HG03097 (cell line): Measurements from ENCODE around the gene TLE2.

Experiments
- ATAC-seq: cut with Tn5 transposase; IDR thresholded peaks from one replicate; pipeline ENCODE4 v1.9.1; 2021; ENCODE audit not compliant: unreplicated experiment, low FRiP score

Gene TLE2

DNA sequence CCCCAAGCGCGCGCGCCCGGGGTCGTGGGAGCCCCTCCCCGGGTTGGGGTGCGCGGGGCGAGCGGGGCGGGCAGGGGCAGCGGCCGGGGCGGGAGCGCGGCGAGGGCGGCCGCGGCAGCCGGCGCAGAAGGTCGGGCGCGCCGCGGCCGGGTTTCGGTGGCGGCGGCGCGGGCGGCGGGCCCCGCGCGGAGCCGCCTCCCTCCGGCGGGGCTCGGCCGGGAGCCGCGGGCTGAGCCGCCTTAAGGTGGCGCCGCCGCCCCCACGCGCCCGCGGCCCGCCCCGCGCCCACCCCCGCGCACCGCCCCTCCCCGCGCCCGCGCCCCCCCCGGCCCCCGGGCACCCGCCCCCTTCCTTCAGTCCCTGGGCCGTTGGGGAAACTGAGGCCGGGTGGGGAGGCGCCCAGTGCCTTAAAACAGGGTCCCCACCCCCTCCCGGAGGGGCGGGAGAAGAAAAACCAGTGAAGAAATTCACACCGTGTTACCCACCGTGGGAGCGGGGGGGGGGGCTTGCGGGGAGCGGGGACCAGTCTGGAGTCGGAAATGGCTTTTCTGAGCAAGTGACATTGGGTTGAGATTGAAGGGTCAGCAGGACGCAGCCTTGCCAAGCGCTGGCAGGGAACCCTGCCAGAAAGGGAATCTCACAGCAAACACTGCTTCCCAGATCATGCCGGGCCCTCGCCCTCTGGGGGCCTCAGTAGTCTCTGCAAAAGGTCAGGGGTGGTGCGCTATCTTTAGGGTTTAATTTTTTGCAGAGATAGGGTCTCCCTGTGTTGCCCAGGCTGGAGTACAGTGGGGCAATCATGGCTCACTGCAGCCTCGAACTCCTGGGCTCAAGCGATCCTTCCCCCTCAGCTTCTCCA lies at the start of gene TLE2:
TSS of gene TLE2 (minus strand) at position 216 of the 859 bp plus-strand sequence. CDS start 376 bp downstream, outside the sequence.
- no peak for ATAC-seq

DNA sequence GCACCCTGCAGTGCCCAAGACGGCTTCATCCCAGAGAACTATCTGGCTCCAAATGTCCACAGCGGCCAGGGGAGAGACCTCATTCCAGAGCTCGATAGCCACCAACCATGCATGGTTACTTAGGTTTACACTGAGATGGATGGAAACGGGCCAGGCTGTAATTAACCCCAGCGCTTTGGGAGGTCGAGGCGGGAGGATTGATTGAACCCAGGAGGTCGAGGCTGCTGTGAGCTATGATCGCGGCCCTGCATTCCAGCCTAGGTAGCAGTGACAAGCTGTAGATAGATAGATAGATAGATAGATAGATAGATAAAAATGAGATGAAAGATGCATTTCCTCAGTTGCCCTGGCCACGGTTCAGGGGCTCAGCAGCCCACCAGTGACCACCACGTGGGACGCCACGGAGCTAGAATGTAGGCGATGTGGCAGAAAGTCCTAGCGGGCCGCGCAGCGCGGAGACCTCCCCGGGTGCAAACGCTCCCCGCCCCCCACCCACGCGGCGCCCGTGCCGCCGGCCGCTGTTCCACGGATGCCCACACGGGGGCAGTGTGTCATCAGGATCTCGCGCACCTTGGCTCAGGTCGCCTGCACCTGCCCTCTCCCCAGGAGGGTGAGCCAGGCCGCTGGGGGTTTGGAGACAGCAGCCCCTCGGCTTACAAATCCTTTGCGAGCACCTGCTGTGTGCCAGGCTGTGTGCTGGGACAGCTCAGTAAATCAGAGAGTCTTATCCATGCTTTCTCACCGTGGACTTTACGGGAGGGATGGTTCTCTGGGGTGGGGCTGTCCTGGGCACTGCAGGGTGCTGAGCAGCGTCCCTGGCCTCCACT lies 46.7 kb upstream of the TLE2 start:
- ATAC-seq, result no peak

DNA sequence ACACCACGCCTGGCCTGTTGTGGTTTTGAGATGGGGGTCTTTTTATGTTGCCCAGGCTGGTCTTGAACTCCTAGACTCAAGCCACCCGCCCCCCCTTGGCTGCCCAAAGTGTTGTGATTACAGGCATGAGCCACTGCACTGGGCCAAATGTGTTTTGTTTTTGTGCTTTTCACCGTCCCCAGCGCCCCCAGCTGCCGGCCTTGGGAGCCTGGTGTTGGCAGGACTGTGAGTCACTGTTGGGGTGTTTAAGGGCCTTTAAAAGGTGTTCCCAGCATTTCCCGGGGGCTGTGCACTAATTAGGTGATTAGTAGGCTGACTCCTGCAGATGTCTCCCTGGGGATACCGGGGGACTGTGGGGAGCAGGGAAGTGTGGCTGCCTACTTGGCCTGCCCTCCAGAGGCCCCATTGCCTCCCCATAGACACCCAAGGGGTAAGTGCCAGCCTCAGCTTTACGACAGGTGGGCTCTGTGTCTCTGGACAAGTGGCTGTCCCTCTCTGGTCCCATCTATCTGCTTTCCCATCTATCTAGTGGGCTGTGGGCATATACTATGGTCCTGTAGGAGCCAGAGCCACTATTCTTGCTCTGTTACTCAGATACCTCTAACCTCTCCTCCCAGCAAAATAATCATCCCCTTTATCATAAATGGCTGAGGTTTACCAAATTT lies 45.0 kb upstream of the TLE2 start:
- ATAC-seq, result no peak

DNA sequence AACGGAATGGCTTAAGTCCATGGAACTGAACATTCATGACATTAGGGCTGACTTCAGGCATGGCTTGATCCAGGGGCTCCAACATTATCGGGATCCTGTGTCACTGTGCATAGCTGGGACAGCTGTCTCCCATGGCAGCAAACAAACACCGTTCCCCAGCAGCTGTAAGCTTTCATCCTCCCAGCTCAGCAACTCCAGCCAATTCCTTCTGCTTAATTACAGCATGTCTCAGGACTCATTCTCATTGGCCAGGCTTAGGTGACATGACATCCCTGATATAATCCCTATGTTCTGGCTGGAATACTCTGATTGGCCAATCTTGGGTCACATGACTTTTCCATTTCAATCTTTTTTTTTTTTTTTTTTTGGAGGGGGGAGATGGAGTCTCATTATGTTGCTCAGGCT lies 44.1 kb upstream of the TLE2 start:
- ATAC-seq, result no peak

DNA sequence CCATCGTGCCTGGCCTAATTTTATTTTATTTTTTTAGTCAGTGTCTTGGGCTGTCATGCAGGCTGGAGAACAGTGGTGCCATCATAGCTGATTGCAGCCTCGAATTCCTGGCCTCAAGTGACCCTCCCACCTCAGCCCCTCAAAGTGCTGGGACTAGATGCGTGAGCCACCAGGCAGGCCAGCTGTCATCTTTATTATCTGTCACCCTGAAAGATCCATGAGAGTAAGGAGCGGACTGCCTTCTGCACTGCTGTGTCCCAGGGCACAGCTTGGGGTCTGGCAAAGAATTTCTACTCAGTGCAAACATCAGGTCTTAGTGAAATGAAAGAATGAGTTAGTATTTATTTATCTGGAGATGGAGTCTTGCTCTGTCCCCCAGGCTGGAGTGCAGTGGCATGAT lies 42.7 kb upstream of the TLE2 start:
- ATAC-seq, result no peak

DNA sequence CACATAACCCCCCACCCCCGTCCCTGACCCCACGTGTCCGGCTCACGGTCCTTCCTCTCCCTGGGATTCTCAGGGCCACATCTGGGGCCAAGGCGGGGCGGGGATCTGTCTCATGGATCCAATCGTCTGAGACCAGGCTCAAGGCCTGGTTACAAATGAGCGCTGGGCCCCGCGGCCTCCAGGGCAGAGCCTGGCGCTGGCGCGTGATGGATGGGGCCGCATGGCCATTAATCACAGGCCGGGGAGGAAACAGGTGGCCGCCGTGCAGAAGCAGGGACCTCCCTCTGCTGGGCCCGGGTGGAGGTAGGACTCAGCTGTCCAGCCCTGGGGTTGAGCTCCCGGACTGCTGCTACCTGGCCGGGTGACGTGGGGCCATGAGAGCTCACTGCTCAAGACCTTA lies 39.0 kb upstream of the TLE2 start:
- no peak for ATAC-seq

DNA sequence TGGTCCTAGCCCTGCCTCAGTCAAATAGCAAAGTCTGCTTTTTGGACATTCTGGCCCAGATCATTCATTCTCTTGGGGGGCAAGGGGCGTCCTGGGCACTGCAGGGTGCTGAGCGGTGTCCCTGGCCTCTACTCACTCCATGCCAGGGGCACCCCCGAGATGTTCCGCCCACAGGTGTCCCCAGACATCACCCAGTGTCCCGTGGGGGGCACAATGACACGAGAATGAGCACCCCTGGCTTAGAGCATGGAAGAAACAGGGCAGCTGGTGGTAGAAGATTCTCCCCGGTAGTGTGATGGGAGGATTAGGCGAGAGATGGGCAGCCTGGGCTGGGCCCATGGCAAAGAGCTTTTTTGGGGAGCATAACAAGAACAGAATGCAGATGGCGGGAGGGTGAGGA lies 38.5 kb upstream of the TLE2 start:
- ATAC-seq, result no peak

DNA sequence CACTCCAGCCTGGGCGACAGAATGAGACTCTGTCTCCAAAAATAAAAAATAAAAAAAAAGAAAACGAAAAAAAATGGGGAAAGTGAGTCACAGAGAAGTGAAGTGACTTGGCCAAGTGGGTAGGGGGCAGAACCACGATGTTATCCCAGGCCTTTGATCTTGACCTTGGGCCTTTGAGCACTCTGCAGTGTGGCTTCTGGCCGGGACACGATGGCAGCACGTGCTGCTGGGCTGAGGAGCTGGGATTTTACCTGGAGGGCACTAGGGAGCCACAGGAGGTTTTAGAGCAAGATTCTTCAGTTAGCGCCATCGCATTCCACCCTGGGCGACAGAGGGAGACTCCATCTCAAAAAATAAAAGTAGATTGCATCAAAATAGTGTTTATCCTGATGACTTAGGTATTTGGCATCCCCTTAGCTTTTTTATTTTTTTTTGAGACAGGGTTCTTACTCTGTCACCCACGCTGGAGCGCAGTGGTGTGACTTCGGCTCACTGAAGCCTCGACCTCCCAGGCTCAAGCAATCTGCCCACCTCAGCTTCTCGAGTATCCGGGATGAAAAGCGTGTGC lies 37.5 kb upstream of the TLE2 start:
- no peak for ATAC-seq

DNA sequence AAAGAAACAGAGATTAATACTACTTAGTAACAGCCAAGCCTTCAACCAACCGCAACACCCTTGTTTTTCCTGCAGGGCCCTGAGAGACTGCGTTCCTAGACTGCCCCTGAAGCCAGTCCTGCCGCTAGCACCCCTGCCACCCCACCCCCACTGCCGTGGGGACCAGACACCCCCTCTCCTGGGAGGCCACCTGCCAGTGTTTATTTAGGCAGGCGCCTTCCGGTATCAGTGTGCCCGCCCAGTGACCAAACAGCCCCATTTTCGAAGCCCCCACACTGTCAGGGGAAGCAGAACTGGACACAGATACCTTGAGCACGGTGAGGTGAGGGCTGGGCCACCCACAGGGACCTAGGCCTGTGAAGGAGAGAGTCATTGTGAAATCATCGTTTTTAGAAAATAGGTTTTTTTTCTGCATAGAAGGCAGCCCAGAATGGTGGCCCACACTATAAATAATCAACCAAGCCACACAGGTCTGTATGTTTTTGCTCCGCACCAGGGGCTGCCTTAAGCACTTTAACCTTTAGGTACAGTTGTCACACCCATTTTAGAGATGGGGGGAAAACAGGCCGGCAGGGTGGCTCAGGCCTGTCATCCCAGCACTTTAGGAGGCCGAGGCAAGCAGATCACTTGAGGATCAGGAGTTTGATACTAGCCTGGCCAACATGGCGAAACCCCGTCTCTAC lies 36.7 kb upstream of the TLE2 start:
- ATAC-seq, result peak; percentile 76

DNA sequence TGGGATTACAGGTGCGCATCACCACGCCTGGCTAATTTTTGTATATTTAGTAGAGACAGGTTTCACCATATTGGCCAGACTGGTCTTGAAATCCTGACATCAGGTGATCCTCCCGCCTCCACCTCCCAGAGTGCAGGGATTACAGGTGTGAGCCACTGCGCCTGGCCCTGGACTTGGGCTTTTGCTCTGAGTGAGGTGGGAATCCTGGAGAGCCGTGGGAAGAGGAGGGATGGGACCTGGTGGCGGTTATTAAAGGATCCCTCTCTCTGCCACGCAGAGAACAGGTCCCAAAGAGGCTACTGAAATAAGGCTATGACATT lies 34.9 kb upstream of the TLE2 start:
- ATAC-seq, result no peak

DNA sequence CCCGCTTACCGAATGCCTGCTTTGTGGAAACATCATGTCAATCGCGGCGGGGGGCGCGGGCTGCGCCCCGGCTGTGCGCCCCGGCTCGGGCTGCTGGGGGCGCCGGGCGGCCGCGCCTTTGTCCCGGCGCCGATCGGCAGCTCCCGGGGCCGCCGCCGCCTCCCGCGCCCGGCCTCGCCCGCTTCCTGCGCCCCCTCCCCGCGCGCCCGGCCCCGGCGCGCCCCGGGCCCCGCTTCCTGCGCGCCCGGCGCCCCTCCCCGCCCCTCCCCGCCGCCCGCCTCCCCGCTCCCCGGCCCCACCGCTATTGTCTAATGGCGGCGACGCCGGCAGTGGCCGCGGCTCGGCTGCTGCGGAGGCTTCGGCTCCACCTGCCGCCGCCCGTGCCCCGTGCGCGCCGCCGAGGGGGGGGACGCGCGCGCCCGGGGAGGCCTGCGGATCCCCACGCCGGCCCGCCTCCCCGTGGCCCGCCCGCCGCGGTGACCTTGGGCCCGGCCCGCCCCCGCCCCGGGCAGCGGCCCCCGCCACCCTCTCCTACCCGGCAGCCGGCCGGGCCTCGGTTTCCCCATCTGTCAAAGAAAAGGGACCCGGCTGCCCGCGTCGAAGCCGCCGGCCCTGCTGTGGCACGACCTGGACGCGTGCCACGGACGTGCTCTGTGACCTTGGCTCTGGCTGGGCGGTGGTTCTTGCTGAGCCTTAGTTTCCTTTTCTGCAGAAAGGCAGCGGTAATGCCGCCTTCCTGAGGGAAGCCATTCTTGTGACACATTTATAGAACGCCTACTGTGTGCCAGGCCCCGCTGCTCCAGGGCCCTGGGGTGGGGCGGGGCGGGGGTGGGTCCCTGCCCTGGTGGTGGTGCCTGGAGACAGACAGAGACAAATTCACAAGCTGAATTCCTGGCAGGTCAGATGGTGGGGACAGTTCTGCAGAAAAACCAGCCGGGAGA lies 33.4 kb upstream of the TLE2 start, which contains the start of gene TLE5:
TSS of gene TLE5 (minus strand) at position 331 of the 941 bp plus-strand sequence. CDS start at position 36, 295 bp downstream.
- no peak for ATAC-seq

DNA sequence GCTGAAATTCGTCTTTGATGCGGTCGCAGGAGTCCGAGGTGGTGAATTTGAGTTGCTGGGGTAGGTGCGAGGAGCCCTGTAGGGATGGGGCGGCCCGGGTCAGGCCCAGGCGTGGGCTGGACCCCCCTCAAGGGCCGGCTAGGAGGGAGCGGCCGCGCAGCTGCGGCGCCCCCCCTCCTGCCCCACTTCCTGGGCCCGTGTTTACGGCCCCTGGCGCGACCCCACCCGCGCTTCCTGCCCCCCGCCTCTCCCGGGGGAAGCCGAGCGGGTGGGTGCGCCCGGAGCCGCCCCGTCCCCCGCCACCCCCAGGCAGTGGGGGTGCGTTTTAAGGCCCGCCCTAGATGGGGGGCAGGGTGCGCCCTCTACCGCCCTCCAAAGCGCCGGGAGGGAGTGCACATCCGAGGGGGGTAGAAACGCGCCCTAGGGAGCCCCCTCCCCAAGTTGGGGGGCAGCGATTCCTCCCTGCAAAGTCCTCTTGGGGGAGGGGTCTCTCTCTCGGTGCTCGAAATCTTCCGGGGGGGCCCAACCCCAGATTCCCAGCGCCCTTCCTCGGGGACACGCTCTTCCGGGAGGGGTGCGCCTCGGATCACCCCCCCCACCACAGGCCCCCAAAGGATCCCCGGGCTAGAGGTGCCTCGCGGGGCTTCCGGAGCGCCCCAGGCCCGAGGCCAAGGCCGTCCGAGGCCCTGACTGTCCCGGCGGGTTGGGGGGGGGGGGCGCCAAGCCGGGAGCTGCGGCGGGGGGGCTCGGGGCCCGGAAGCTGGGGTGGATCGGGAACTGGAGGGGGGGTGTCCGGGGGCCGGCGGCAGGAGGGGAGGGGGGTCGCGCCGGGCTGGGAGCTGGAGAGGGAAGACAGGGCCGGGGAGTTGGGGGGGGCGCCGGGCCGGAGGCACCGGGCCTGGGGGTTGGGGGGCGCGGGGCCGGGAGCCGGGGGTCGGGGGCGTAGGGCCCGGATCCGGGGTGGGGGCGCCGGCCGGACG lies 32.4 kb upstream of the TLE2 start:
- no peak for ATAC-seq

DNA sequence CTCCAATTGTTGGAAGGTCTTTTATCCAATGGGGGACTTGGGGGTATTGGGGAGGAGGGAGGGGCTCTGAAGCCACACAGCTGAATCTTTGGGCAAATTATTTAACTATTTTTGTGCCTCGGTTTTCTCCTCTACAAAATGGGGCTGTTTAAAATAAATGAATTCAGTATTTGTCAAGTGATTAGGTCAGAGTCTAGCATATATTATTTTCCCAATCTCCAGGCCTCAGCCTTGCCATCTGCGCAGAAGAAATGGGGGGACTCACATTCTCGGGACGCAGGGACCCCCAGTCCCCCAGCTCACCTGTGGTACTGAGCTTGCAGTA lies 31.7 kb upstream of the TLE2 start:
- ATAC-seq, result no peak

DNA sequence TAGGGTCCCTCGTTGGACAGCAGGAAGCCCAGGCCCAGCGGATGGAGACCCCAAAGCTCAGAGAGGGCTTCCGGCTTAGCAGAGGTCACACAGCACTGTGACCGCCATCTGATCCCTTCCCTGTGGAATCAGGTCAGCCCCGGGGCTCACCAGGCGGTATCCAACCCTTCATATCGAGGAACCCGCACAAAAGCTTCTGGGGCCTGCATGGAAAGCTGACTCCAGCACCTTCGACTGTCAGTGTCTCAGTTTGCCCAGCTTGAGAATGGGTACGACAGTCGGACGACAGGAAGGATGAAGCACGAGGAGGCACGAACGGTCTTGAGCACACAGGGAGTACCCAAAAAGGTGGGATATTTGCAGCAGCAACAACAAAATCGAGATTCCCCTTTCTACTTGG lies 30.6 kb upstream of the TLE2 start:
- no peak for ATAC-seq

DNA sequence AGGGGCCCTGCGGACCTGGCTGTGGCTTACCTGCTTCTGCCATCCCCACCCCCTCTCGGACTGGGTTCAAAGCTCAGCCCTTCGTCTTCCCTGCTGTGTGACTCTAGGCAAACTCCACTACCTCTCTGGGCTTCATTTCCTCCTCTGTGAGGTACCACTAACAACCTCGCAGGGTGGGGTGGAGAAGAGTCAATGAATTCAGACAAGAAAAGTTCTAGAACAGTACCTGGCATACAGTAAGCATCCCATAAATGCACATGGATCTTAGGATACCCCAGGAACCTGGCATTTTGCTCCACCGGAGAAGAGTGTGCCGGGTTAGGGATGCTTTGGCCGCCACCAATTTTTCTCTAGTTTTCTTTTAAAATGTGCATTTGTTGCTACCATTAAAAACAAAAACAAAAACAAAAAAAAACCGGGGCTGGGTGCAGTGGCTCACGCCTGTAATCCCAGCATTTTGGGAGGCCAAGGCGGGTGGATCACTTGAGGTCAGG lies 29.8 kb upstream of the TLE2 start:
- ATAC-seq, result no peak

DNA sequence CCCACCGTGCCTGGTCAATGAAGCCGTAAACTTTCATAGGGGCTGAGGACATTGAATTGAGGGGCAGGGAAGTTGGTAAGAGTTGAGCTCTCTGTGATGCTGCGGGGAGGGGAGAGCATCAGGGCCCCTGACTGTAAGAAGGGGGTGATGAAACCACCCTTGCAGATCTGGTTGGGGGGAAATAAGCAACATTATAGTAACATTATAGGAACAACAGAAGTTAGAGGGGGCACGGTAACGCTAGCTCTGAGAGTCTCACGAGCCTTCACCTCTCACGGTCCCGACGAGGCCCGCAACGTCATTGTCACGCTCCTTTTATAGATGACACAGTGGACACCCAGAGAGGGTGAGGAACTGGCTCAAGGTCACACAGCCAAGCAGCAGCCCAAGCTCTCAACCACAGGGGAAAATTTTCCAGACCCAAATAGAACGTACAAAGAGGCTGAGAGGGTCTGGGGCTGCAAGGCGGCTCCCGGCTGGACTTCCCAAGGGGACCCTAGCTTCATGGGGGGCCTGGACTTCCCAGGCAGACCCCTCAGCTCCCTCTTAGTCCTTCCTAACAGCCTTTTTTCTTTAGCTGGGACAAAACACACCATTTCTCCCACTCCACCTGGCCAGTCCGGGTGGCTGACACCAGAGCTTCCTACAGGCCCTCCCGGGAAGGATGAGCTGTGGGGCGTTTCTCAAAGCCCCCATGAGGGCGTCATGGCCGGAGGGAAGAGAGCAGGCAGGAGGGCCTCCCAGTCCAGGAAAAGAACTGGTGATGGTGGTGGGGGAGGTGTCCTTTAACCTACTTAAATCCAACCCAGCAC lies 29.1 kb upstream of the TLE2 start:
- ATAC-seq, result no peak

DNA sequence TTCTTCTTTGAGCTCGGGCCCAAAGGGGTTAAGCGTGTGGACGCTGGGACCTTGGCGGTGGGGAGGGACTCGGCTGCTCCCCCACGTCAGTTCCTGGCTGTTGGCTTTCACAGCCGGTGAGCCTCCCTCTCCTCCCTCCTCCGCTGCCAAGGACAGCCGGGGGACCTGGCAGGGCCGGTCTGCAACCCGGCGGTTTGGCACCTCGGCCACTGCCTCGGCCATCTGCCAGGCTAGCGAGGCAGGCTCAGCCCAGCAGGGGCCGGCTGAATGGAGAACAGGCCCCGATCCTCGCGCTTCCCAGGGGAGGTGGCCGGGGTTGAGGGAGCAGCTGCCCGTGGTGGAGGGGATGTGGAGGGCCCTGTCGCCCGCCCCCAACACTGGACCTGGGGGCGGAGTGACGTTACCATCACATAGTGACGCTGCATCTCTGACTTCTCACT lies 28.2 kb upstream of the TLE2 start:
- no peak for ATAC-seq
